Loucy (cell line): ENCODE data around the gene AP5B1.
"Not testable (repeated sequence)": the region's sequence is repeated elsewhere in the genome, so short reads cannot be mapped to it uniquely, and the experiment has no call there.

ENCODE experiments used
- EZH2phosphoT487 ChIP-seq: fragments of 200-600 bp; IDR thresholded peaks from 2 replicates; pipeline ENCODE4 v1.6.1; 2018; ENCODE audit warnings: antibody characterized with exemption, mild to moderate bottlenecking, moderate library complexity, borderline replicate concordance
- TF ChIP-seq, protein P1 (sequence below): fragments of 200-600 bp; sonication (generic); conservative IDR thresholded peaks from 2 replicates; pipeline ENCODE4 v1.5.1; 2014; ENCODE audit warnings: mild to moderate bottlenecking, antibody characterized with exemption, low read length

DNA sequence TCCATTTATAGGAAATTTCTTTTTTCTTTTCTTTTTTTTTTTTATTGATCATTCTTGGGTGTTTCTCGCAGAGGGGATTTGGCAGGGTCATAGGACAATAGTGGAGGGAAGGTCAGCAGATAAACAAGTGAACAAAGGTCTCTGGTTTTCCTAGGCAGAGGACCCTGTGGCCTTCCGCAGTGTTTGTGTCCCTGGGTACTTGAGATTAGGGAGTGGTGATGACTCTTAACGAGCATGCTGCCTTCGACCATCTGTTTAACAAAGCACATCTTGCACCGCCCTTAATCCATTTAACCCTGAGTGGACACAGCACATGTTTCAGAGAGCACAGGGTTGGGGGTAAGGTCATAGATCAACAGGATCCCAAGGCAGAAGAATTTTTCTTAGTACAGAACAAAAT lies 18.6 kb downstream of the AP5B1 start:
- TF ChIP-seq, protein P1, sequence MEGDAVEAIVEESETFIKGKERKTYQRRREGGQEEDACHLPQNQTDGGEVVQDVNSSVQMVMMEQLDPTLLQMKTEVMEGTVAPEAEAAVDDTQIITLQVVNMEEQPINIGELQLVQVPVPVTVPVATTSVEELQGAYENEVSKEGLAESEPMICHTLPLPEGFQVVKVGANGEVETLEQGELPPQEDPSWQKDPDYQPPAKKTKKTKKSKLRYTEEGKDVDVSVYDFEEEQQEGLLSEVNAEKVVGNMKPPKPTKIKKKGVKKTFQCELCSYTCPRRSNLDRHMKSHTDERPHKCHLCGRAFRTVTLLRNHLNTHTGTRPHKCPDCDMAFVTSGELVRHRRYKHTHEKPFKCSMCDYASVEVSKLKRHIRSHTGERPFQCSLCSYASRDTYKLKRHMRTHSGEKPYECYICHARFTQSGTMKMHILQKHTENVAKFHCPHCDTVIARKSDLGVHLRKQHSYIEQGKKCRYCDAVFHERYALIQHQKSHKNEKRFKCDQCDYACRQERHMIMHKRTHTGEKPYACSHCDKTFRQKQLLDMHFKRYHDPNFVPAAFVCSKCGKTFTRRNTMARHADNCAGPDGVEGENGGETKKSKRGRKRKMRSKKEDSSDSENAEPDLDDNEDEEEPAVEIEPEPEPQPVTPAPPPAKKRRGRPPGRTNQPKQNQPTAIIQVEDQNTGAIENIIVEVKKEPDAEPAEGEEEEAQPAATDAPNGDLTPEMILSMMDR = not testable (repeated sequence)
- not testable (repeated sequence) for TF ChIP-seq EZH2phosphoT487
